SU-DHL-6 (cell line): Measurements from ENCODE around the gene TBL3.

Source experiments
- CTCF ChIP-seq: fragments of 200-600 bp; sonication (generic); IDR thresholded peaks from one replicate; pipeline ENCODE4 v1.5.1; 2017; ENCODE audit warnings: antibody characterized with exemption, mild to moderate bottlenecking, low read length, moderate library complexity; ENCODE audit not compliant: insufficient read depth, poor library complexity, severe bottlenecking
- EZH2phosphoT487 ChIP-seq: fragments of 200-600 bp; sonication (generic), shearing (Covaris generic); conservative IDR thresholded peaks from 2 replicates; pipeline ENCODE4 v1.6.1; 2018; ENCODE audit warnings: mild to moderate bottlenecking, antibody characterized with exemption, low read length, moderate library complexity, mixed read lengths

GRCh38 chr16:1936945-1937479, 34.8 kb upstream of the TBL3 start:
- TF ChIP-seq CTCF (no peak), EZH2phosphoT487 (no peak)
